NCI-H446 (cell line): Measurements from ENCODE around the gene COTL1.

Source experiments
- DNase-seq, 2 experiments: peaks; one replicate each; lab custom pipeline; 2025; lab: John Stamatoyannopoulos, UW

Gene COTL1

DNA sequence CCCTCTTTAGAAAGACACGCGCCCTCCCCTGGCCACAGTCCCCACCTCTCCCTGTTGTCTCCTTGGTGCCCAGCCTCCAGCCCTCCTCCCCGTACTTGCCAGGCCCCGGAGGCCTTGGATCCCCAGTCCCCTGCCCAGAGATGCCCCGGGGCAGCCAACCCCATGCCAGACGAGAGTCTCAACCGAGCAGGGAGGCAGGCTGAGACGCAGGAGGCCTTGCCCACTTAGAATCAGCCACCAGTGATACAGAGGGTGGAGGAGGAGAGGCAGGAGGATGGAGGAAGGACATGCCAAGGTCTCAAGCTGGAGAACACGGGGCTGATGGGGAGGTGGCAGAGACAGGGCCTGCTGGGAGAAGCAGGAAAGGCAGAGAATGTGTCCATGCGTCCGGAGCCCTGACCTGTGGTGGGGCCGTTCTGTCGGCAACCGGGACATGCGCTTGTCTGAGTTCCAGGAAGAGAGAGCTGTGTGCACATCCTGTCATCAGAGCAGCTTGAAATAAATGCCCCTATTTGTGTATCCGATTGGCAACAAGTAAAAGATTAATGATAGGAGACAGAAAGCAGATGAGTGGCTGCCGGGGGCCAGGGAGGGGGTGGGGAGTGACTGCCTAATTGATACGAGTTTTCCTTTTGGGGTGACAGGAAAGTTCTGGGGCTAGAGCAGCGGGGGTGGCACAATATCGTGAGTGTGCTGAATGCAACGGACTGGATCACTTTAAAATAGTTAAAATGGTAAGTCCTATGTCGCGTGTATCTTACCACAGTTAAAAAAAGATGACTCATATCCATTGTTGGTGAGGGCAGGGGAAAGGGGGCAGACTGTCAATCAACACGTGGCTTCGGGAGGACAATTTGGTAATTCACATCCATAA is 68.7 kb downstream of the COTL1 start:
- no peak for DNase-seq

DNA sequence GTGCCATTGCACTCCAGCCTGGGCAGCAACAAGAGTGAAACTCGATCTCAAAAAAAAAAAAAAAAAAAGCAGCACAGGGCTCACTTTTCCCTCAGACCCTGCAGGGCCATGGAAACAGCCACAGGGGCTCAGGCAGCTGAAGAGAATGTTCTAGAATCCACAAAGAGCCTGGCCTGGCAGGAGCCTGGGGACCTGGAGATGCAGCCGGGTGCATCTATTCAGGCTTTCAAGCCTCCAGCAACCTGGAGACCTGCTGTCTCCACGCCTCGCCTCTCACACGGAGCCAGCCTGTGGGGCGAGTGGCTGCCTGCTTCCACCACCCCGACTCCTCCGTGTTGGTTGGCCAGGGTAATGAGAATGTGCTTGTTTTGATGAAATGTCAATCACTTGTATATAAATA is 69.4 kb downstream of the COTL1 start:
- DNase-seq, result no peak

DNA sequence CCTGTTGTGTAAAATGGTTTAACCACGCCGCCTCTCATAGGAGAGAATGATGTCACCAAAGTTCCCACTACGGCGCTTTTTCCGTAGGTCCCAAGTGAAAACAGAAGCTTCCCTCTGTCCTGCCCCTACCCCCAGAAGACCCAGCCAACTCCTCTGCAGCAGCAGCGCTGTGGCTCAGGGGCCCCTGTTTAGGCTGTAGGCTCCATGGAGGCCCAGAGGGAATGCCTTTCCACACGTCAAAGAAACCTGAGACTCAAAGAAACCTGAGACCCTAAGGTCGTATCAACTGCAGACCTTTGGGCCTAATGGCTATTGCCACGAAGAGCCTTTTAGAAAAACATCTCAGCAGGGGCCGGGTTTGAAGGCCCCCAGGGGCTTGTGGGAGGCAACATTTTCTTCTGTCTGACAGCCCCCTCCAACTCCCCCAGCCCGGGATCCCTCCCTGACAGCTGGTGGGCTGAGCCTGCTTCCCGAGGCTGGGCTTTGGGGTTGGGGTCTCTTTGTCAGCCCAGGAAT is 70.3 kb downstream of the COTL1 start:
- no peak for DNase-seq

DNA sequence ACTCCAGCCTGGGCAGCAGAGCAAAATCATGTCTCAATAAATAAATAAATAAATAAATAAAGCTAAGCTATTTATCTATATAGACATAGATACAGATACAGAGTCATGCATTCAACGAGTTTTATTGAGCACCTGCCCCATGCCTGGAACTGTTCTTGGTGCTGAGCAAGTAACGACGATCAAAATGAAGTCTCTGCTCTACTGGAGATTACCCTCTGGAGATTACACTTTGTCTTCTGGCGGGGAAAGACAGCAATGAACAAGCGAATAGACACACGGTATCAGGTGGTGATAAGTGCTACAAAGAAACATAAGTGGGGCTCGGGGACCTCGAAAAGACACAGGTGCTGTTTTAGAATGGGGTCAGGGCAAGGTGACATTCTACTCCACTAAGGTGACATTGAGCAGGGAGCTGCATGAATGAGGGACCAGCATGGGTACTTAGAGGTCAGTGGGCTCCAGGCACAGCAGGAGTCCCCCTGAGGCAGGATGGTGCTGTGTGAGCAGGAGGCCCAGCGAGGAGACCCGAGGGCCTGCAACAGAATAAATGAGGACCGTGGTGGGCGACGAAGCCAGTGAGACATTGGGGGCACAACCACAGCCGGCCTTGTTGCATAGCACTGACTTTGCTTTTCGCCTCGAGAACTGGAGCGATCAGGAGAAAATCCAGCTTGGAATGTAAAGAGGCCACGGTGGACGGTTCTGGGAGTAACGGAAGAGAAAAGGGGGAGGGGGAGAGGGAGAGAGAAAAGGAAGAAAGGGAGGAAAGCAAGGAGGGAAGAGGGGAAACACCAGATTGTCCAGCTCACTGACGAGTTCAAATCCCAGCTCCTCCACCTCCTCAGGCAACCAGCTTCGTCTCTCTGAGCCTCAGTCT is 71.0 kb downstream of the COTL1 start:
- DNase-seq, result no peak

DNA sequence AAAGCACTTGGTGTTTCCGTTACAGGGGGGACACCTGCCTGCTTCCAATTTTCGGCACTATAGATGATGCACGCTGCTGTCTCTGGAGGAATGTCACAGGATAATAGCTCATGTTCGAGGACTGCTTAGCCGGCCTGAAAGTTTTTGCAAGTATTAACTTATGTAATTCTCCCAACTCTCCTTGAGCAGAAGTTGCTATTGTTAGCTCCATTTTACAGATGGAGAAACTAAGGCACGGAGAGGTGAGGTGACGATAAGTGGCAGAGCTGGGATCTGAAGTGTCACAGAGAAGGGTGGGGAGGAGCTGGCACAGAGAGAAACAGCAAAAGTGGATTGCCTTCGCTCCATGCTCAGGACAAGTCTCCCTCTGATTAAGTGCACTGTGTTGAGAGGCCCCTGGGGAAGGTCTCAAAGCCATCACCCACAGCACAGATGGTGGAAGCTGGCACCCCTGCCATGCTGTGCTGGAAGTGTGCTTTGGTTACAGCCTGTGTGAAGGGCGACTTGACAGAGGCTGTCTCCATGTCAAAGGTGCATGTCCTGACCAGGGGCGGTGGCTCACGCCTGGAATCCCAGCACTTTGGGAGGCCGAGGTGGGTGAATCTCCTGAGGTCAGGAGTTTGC is 72.7 kb downstream of the COTL1 start:
- no peak for DNase-seq

DNA sequence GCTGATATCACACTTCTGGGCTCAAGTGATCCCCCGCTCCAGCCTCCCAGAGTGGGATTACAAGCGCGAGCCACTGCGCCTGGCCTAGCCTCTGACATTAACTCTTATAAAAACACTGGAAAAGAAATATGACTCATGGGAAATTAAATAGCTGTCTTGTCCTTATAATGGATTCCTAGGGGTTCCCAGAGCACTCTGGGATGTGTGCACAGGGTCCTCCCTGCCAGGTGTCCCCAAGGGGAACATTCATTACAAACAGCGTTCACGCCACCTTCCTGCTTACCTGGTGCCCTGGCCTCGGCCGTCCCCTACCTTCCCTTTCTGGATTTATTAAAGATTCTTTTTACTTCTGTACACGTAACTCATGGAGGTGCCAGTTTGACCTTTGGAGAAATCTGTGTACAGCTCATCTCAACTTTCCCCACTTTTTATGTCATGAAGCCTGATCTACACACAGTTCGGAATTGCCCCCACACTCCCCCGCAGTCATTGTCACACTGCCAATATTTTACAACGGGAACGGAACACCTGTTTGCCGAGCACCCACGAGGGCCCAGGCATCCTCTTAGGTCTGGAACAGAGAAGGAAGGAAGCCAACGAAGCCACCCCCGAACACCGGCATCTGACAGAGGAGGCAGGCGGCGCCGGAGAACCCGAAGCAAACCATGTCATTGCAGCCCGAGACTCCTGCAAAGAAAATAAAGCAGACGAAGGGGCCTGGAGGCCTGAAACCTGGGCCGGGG is 73.7 kb downstream of the COTL1 start:
- no peak for DNase-seq

DNA sequence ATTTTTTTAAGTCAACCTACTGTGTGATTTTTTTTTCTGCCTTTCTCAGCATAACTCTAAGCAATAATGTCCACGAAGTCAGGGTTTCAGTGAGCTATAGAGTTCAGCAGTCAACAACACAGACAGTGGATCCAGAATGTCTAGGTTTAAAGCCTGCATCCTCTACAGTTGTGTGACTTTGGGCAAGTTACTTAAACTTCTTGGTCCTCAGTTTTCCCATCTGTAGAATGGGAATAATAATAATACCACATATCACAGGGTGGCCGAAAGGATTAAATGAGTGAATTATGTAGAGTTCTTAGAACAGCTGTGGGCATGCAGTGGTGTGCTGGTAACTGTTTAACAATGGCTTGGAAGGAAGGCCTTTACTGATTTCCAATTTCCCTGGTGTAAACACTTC is 74.6 kb downstream of the COTL1 start:
- DNase-seq, result no peak

DNA sequence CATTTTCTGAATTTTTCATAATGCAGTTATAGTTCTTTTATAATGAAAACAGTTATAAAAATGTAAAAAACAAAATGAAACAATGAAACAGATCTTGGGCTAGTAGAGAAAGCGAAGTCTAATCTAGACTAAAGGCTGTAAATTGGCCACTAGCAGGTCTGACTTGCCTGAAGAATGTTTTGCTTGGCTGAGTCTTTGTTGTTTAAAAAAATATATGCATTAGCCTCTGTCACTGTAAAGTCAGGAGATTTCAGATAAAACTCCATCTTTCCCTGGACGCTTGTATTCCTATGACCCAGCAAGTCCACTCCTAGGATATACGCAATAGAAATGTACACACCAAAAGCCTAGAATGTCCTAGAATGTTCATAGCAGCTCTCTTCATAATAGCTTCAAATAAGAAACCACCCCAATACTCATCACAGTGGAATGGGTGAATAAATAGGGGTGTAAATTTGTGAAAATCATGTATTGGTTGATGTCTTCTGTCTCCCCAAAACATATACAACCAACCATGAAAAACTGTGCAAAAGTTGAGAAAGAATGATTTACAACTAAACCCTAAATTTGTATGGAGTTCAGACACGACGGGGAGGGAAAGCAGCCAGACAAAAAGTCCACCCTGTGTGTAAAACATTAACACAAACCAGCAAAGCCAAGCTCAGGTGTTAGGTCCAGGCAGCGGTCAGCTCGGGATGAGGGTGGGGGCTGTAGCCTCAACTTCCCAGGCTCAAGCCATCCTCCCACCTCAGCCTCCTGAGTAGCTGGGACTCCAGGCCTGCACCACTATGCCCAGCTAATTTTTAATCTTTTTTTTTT is 75.7 kb downstream of the COTL1 start:
- DNase-seq, result no peak

DNA sequence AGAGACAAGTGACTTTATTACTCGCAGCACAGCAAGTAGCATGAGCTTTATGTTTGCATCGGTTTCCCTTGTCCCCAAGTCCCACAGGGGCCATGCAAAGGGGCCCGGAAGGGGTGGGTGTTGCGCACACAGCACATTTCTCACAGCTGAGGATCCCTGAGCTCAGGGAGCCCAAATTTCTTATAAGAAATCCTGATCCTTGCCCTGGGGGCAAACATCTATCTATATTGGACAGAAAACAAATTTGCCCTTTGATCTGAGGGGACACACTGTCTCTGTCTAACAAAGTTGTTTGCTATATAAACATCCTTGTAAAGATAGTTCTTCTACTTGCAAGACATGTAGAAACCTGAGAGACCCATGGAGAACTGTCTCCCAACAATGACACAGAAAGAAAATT is 77.7 kb downstream of the COTL1 start:
- no peak for DNase-seq

DNA sequence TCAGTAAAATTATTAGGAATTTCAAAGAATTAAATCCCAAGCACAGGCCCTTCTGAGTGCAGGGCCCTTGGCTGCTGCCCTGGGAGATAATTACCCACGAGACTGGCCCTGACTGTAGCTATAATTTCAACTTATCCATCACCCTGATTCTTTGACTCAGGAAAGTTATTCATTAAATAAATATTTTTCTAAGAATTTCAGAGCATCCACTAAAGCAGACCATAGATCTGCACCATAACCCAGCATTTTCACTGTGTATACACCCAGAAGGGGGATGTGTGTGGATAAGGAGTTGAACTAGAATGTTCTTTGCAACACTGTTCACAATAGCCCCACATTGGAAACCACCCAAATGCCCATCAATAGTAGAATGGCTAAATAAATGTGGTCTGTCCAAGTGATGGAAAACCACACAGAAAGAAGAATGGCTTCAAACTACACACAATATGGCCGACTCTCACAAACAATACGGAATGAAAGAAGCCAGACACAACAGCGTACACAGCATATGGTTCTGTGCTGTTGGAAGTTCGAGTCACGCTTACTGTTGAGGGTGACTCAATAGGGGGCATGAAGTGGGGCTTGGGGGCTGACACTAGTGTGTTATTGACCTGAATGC is 79.5 kb downstream of the COTL1 start:
- no peak for DNase-seq

DNA sequence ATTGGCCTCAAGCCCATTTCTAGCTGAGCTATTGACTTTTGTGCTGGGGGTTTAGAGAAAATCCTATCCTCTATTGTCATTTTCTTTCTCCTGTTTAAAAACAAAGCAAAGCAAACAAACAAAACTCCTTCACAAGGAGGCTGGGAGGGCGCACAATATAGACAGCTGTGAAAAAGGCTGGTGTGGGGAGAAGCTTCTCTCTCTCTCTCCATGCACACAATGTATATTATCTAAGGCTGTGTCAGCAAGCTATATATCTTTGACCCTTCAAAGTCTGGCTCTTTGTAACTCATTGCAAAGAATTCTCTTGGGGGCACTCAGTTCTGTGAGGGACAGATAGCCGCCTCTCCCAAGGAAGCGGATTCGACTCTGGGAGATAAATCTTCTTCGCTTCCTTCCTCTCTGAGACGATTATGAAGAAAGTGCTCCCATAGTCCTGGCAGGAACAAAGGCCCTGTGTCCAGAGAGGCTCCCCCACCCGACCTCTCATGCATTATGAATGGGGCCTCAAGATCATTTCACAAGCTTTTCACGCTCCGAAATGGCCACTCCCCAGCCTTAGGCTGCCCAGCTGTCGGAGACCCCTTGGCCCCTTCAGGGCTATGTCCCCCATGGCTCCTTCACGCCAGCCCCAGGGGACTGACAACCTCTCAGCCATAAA is 80.3 kb downstream of the COTL1 start:
- DNase-seq, result no peak

DNA sequence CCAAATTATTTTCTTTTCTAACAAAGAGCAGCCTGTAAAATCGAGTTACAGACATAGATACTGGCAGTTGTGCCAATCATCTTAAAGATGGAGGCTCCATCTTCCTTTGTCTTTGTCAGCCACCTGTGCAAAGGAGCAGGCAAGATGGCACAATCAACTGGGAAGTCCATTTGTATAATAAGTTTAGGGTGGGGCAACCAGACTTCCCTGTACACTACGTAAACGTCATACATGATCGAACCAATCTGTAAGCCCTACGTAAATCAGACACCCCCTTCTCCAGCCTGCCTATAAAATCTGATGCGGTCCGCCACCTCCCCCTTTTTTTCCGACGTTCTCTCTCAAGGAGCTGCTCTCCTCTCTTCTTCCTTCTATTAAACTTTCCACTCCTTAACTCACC is 82.0 kb downstream of the COTL1 start:
- DNase-seq, result no peak

DNA sequence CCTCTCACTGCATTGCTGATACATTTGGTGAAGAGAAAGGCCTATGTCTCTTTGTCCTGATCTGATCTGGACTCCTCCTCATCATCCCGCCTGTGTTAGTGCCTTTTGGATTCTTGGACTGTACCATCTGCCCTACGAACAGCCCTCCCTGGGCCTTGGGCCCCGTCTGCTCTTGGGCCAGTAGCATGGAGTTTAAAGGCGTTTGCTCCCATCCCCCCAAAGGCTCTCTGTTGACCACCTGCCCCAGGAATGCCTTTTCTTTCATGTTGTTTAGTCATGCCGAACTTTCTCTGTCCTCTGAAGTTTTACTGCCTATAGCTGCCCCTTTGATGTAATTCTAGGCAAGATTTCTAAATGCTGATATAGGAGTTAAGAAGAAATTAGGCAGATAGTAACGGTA is 82.5 kb downstream of the COTL1 start:
- DNase-seq, result no peak

DNA sequence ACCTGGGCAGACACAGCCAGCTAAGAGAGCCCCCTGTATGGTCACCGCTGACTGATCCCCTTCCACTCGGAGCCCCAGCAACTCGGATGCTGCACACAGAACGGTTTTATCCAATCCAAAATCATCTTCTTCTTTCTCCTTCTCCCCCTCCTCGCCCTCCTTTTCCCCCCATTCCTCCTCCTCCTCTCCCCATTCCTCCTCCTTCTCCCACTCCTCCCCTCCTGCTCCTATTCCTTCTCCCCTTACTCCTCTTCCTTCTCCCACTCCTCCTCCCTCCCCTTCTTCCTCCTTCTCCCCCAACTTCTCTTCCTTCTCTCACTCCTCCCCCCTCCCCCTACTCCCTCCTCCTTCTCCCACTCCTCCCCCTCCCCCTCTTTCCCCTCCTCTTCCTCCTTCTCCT is 83.1 kb downstream of the COTL1 start:
- DNase-seq, result no peak

DNA sequence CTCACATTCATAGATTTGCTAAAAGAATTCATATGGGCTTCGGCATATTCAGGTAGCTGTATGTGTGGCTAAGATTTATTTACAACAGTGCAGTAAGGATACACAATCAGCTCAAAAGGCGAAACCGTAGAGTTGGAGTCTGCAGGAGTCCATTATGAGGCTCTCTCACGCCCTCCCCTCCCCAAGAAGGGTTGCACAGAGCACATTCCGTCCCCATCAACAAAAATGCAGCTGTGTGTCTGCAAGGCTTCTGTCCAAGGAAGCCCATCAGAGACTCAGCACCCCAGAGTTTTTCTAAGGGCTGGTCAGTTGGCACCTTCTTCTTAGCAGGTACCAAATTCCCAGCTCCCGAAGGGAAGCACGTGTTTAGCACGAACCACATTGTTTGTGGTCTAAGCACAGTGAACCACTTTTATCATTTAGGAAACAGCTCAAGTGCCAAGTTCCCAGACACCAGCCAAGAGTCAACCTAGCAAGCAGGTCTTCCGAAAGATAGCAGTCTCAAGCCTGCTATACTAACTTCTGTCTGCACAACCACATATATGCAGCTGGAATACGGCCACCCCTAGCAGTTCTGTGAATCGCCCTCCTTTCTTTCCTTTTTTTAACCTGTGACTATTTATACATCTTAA is 84.9 kb downstream of the COTL1 start:
- no peak for DNase-seq

DNA sequence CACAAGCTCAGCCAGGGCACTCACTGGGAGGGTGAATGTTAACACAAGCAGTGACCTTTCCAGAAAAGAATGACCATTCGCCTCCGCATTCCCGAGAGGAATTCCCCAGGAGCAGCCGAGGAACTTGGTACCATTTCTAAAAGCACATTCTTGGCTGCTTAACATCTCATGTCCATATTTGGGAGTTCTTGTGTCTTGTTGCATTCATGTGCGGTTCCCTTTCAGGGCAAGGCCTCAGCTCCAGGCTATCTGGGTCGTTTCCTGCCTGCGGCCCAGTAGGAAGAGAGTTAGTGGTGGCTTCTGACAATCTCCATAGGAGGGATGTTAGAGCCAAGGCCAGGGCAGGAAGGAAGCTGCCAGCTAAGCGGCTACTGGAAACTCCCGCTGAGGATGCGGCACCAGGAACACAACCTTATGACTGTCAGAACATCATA is 85.6 kb downstream of the COTL1 start:
- no peak for DNase-seq

DNA sequence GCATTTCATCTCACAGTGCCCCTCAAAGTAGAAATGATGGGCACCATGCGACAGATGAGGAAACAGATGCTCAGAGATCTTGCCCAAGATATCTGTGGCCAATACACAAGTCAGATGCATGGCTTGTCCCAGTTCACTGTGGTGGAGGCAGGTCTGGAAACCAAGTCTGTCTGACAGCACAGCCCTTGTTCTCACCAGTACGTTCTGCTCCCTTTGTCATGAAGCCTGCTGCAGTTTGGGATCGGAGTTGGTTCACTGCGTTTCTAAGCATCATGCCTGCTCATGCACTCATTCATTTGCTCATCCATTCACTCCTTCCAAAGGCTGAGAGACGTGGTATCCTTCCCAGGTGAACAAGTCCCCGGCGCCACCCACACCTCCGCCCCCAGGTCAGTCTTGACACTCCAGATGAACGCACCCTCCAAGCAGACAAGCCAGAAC is 86.2 kb downstream of the COTL1 start:
- no peak for DNase-seq

DNA sequence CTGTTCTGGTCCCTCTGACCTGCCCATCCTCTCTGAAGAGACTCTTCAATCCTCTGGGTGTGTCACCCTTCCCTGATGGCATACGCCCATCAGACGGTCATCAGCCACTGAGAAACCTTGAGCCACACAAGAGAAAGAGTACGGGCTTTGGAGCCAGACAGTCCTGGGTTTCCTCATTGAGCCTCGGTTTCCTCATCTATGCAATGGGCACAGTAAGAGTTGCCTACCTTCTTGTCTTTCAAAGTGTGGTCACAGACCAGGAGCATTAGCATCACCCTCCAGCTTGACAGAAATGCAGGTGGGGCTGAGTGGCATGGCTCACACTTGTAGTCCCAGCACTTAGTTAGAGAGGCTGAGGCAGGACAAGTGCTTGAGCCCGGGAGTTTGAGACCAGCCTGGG is 87.3 kb downstream of the COTL1 start:
- no peak for DNase-seq

DNA sequence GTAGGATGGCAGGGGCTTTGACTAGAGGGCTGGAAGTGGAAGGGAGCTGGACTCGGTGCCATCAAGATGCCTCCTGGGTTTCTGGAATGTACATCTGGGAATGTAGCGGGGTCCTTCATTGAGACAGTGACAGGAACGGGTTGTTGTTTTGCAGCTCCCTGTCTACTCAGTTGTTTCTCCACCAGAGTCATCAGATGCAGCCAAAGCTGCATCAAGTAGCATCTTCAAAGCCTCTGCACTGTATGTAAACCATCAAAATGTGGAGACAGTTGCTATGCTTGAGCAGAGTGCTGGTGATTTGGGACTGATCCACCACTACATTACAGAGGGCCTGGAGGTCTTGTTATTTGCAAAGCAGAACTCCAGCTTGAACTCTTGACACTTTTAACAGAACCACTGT is 88.3 kb downstream of the COTL1 start:
- DNase-seq, result no peak
